ENCODE data around the gene HOMER2.

Gene HOMER2

DNA sequence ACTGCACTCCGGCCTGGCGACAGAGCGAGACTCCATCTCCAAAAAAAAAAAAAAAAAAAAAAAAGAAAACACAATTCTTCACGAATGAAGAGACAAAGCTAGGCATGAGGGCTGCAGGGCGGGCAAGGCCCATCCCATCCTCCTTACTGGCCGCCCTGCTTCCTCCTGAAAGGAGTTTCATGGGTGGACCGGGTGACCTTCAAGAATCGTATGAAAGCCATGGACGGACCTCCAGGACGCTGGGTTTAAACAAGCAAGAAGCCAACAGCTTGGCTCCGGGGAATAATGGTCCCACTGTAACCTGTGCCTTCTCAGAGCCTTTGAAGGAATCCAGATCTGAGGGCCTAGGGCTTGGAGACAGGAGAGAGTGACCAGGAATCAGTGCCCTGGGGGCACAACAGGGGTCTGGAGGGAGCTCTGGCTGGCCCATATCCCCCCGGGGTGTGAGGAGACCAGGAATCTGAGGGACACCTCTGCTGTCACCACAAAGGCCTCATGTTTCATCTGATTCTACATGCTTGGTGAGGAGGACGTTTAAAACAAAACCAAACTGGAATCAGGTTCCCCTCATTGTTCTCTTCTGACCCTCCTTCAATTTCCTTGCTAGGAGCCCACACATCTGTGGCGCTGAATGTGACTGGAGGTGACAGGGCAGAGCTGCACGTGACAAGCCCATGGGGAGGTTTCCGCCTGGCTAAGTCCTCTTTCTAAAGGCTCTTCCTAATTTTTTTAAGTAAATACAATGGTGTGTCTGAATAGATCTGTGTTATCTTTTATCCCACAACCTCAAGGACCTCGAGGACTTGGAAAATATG, 97.0 kb downstream of the HOMER2 start:
- no peak for DNase-seq

DNA sequence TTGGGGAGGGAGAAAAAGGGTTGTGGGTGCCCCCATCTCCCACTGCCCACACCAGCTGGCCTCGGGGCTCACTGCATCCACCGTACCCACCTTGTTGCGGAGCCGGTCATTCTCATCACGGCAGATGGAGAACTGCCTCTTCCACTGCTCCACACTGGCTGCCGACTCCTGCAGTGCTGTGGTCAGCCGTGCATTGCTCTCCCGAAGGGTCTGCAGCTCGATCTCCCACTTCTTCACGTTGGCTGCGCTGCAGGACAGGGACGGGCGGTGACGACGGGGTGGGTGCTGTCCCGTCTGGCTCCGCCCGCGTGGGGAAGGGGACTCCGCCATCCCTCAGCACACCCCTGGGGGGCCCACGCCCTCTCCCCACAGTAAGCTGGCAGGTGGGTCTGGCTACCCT, 98.0 kb downstream of the HOMER2 start:
- no peak for DNase-seq

DNA sequence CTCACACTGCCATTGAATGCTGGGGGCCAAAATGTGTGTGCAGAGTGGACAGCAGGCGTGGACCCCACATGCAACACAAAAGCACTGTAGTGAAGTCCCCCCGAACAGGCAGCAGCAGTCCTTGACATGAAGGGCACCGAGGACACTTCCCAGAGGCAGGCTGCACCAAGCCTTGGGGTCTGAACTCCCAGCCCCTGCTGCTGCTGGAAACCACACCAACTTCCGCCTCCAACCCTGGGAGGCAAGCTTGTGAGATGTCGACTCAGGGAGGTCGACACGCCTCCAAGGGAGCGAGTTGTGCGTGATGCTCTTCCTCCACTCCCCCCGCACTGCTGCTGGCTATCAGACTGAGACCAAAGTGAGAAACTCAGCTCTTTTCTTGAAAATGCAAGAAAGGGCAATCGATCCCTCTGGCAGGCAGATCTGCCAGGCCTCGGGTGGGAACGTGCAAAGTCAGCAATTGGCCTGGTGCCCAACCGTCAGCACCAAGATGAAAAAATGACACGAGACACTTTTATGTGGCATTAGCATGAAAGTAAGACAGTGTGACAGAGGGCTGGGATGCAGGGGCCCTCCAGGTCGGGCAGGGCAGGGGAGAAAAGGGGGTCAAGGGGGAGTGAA, 99.5 kb downstream of the HOMER2 start:
- DNase-seq, result no peak

DNA sequence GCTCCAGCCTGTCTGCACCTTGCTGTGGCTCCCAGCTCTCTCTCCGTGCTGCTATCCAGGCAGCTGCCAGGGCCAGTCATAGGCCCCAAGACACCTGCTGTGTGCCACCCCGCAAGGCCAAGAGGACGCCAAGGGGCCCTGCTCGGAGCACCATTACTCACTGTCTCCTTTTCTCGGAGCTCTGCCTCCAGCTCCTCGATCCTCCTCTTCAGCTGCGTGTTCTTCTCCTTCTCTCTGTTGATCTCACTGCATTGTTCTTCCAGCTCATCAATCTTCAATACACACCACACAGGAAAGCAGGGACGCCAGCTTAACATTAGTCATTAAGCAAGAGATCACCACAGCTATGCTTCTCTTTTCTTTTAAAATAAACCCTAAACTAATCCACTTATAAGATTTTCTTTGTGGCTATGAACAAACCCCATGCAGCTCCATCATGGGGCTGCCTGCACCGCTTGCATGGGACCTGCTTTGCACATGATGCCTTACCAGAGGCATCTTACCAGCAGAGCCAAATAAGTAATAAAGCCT, 100.5 kb downstream of the HOMER2 start:
- DNase-seq, result no peak

DNA sequence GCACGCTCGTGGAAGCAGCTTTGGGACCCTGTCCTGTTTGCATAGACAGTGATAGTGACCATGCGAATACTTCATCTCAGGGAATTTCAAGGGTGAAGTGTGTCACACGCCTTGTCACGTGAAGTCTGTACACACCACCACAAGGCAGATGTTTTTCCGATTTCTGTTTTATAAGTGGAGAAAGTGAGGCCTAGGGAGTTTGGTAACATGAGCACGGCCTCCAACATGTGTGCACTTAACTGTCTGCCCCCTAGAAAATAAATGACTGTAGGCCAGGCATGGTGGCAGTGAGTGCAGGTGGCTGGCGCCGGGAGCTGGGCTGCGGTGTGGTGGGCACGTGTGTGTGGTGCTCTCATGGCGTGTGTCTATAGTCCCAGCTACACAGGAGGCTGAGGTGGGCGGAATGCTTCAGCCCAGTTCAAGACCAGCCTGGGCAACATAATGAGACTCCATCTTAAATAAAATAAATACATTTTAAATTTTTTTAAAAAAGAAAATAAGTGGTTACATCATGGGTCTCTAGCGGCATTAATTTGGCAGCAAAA, 101.1 kb downstream of the HOMER2 start:
- no peak for DNase-seq

DNA sequence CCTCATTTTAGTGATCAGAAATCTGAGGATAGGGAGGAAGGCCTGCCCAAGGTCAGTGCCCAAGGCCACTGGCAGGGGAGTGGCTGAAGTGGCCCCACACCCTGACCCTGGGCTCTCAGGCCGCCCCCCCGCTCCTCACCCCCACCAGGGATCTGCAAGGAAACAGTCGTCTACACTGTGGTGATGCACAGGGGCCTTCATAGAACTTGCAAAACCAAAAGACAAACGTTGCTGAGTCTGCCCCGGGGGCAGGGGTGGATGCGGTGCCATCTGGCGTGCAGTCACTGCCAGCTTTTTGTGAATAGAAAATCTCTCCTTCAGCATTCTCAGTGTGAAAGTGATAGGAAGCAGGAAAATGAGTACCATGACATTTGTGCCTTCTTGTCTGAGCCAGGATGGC, 101.8 kb downstream of the HOMER2 start:
- no peak for DNase-seq

DNA sequence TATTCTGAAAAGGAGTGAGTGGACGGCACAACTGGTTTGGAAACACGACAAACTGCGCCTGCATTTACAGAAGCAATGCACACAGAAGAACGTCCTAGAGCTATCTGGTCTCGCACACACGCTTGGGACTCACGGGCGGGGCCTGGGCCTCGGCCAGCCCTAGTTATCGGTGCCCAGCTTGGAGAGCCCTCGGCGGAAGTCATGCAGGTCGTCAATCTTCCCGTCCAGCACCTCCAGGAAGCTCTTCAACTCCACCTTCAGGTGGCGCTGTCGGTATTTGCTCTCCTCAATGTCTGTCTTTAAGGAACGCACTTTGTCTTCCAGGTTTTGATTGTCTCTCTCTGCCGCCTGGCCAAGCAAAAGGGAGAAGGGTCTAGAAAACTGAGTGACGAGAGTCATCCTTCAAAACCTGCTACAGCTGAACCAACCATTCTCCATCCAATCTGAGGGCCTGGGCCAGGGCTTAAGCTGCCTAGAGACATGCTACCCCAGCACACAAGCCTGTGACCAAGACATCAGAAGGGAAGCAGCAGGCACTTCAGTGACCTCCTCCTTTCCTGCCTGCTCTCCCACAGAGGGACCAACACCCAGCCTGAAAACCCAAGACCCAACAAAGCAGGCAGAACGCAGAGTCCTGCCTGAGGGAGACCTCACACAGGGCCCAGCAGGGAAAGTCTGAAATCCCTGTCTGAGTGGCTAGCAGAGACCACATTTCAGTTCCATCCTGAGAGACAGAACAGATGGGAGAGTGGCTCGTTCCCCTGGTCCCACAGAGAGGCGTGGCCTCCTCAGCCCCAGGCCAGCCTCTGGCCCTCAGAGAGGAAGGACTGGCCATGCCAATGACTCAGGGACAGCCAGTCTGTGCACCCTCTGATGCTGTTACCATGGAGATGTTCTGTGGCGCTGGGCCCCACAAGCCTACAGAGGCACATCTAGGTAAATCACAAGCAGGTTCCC, 102.7 kb downstream of the HOMER2 start:
- peak; percentile 2 for DNase-seq

DNA sequence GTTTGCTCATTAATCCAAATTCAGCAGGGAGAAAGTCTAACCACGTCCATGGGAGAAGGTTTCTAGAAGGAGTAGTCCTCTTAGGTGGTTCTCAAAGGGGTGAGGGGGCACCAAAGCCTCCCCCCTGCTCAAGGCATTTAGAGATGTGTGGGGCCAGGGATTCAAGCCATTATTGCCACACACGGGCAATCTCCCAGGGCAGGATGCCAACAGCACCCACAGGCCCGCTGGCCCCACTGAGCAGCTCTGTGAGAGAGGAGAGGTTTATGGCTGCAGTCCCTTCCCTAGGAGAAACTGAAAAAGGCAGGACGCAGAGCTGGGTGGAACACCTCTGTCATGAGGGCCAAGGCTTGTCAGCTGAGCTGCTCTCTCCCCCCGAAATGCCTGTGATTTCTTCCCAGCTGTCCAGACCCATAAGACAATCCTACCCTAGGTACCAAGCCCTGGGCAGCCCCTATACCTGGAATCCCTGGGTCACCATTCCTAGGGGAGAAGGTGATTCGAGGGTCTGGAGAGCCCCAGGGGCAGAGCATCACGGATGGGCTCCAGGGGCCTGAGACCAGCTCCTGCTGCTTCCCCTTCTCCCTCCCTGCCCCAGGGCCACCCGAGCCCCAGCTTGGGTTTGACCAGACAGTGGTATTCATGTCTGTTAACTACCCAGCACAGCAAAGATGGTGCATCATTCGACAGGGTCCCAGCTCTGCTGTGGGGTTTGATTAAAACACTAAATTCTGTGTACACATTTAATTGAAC, 104.1 kb downstream of the HOMER2 start:
- no peak for DNase-seq

DNA sequence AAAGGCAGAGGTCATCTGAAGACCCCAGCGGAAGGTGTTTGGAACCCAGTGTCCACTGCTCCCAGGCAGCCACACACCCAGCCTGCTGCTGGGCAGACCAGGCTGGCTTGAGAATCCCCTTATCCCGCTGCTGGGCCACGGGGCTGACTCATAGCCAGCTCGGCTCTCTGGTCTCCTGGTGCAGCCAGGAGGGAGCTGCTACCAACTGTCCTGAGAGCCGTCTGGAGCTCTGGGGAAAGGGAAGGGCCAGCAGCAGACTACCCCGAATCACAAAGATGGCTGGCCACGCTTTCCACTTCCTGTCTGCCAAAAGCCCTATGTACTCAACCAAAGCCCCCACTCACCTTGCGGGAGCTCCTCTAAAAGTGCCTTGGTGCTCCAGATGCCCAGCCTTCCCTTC, 104.8 kb downstream of the HOMER2 start:
- no peak for DNase-seq

DNA sequence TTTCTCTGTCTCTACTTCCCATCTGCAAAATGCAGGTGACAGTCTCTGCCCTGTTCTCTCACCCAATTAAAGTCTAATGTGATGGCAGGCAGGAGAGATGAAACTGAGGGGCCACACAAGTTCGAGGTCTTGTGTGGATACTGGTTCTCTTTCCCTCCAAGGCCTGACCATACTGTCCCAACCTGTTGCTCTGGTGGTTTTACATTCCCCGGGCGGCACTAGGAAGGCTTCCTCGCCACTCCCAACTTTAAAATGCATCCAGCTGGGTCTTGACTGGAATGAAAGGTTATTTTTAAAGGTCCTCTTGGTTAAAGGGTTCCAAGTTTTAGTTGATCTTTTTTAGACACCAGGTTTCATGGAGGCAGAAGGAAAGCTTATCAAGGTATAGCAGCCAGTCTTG, 105.9 kb downstream of the HOMER2 start:
- DNase-seq, result no peak

DNA sequence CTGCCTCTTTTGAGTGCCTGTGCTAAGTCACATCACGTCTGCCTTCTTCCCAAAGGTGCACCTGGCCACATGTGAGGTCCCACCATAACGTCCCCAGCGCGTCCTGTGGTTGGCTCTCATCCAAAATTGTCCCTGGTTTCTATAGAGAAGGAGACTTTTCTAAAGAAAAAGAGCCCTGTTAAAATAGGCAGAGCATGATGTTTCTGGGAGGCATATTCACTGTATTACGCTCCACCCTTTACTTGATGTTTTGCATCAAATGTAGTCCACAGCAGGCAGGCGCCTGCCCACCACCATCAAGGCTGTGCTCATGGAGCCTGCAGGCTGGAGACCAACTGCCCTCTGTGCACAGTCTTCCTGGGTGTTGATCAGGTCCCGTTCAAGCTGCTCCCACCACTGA, 106.8 kb downstream of the HOMER2 start:
- no peak for DNase-seq

DNA sequence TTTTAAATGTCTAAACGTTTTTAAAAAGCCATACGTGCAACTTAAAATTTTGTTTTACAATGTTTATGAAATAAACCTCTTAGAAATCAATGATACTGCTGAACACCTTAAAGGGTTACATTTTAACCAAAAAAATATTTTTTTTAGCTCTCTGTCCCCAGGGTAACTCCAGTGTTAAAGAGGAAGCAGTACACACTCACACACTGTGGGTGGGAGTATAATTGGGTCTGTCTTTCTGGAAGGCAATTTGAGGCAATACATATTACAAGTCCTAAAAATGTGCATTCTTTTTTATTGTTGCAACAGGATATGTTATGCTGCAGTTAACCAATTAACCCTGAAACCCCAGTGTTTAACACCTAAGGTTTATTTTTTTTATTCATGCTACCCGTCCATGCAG, 109.0 kb downstream of the HOMER2 start:
- DNase-seq, result no peak

DNA sequence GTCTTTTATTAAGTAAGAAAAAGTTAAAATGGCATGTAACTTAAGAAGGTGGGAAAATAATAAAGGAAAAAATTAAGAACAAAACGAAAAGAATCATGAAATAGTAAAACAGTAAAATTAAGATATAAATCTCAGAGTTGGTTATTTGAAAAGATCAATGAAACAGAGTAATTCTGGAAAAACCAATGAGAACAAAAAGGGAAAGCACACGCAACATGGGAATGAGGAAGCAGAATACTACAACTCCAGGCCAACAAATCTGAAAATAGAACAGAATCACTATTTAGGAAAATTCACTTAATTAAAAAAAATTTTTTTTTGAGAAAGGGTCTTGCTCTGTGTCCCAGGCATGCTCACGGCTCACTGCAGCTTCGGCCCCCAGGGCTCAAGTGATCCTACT, 112.4 kb downstream of the HOMER2 start:
- no peak for DNase-seq

DNA sequence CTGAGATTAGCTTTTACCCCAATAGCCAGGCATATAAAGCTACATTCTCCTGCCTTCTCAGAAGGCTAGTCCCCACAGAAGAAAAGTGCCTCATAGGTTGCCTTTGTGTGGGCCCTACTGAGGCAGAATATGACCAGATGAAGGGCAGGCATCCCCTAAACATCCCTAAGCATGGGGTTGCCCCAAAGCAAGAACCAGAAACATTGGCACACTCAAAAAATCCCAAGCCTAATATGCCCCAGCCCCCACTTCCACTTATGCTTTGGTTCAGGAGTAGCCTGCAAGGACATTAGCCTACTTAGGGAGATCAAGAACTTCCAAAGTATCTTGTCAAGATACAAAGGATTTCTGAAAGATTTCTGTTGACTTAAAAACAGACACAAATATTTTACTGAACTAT, 113.4 kb downstream of the HOMER2 start:
- DNase-seq, result no peak

DNA sequence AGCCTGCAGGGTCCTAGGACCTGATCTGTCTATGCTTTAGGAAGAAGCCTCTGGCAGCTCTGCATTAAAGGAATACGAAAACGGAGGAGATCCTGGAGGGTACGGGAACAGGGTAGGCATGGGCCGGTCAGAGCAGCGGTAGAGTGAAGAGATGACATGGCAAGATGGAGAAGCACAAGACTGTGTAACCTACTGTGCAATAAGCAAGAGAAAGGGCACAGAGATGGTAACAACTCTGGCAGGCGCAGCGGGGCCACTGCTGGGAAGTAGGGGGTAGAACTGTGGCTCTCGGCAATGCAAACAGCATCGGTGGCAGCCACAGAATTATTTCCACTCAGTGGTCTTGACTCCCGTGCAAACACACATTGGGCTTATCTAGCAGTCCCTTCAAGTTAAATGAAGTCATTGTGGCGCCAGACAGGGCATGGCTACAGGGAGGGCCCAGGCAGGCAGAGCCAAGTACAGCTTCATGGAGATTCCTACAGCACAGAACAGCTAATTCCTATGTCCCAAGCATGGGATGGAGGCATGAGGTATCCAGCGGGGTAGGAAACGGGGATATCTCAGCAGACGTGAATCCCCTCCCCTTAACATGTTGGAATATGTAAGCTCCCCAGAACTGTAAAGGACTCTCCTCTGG, 114.3 kb downstream of the HOMER2 start:
- DNase-seq, result no peak

DNA sequence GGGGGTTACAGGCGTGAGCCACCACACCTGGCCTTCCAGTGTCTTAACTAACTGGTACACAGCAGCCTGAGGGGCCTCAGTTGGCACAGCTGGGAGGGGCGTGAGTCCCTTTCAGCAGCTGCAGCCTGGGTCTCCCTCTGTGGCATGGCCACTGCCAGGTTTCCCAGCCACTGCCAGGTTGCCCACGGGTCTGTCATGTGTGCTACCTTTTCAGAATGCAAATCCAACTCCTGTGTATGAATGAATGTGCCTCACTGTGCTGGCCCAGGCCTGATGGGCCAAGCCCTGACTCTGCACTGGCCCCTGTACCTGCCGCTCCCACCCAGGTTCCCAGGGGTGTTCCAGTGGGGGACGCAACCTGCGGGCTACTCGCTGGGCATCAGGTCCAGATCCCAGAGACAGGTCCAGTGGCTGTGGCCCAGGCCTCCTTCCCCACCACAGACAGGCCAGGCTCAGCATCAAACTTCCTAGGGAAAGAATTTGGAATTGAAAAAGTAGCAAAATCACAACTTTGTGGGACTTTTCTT, 117.1 kb downstream of the HOMER2 start:
- DNase-seq, result no peak

DNA sequence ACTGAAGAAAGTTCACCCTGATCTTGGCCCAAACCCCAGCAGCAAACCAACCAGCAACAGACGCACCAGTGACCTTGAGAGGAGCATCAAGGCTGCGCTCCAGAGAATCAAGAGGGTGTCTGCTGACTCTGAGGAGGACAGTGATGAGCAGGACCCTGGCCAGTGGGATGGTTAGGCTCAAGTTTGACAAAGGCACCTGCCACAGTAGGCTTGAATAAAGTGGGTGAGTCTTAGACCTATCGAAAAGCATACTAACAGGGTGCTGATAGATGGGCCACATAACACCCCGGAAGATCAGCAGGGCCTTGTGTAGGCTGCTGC, 119.2 kb downstream of the HOMER2 start:
- DNase-seq, result no peak

DNA sequence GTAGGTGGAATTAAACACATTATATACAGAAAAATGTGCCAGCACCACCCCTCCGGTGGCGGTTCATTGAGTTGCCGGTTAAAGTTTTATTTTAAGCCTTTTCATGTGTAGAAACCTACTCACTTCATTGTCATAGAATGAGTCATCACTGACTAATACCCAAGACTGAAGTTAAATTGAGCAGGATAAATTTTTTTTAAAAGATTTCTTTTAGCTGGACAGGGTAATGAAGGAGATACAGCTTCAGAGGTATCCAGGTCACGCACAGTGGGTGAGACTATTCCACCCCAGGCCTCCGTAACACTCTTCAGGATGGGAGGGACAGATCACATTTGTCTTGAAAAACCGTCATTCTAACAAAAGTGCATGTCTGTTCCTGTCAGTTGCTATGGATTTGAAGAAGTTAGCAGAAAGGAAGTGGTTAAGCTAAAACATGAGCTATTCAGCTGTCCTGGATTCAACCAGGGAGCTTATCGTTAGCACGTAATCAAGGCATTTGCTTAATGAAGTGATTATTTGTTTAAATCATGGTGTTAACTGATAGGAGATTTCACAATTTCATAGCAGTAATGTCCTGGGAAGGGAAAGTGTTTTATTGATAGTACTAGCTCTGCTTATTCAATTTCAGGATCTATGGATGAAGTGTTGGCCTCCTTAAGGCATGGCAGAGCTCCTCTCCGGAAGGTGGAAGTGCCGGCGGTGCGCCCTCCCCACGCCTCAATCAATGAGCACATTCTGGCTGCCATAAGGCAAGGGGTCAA, 119.7 kb downstream of the HOMER2 start:
- no peak for DNase-seq

DNA sequence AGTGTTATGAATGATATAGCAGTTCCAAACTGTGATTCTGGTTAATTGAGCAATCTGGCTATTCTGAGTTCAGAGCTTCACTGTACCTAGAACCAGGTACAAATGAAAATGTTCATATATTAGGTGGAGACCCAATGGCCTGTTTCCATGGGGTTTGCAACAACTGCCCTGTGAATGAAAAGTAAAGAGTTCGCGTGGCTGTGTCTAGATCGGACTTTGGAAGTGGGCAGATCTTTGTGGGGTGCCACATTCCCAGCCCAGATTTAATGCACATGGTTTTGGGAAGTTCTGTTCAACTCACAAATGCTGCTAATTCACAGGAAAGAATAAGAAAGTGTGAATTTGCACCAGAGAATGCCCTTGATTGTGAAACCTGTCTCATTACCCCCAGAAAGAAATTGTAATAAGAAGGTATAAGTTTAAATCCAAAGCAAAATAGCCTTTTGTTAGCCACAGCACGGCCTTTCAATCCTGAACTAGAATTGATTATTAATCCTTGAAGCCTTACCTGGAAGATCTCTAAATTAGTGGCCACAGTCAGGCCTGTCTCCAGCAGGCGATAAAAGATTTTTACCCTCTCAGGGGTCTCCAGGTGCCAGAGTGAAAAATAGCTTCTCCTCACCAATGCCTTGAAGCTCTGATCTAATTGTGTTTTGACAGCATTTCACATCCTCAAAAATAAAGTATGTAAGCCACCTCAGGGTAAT, 120.5 kb downstream of the HOMER2 start:
- DNase-seq, result no peak
